NCI-H1092 (cell line): ENCODE data around the gene FMNL2.
"Not testable (repeated sequence)": the region's sequence is repeated elsewhere in the genome, so short reads cannot be mapped to it uniquely, and the experiment has no call there.

Source experiments
- DNase-seq: peaks from one replicate; lab custom pipeline; 2025; lab: John Stamatoyannopoulos, UW

The FMNL2 gene

DNA sequence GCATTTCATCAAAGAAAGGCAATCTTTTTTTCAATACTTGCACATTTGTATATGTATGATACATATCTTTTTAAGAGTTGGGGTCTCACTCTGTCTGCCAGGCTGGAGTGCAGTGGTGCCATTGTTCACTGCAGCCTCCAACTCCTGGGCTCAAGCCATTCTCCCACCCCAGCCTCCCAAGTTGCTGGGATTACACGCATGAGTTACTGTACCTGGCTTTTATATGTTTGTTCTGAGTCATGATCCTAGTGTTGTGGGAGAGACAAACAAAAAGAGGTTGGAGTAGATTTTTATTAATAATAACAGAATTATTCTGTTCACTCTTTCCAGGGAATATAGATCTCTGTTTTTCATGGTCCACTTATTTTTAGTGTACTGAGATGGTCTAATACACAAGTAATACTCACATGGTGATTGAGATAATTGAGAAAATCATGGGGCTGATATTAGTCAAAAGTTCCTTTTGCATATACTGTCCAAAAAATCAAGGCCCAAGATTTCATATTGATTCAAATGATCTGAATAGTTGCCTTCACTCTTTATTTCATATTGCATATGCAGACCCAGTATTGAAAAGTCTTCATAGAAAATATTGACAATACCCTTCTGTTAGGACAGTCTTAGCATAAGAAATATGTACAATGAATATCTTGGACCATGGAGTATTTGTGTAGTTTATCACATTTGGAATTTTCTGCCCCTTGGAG lies 138.3 kb downstream of the FMNL2 start:
- no peak for DNase-seq

GRCh38 chr2:152474523-152474922 lies 139.5 kb downstream of the FMNL2 start:
- DNase-seq: not testable (repeated sequence)

- DNase-seq: no peak
Measured at GRCh38 chr2:152475982-152476381, 141.0 kb downstream of the FMNL2 start.

DNA sequence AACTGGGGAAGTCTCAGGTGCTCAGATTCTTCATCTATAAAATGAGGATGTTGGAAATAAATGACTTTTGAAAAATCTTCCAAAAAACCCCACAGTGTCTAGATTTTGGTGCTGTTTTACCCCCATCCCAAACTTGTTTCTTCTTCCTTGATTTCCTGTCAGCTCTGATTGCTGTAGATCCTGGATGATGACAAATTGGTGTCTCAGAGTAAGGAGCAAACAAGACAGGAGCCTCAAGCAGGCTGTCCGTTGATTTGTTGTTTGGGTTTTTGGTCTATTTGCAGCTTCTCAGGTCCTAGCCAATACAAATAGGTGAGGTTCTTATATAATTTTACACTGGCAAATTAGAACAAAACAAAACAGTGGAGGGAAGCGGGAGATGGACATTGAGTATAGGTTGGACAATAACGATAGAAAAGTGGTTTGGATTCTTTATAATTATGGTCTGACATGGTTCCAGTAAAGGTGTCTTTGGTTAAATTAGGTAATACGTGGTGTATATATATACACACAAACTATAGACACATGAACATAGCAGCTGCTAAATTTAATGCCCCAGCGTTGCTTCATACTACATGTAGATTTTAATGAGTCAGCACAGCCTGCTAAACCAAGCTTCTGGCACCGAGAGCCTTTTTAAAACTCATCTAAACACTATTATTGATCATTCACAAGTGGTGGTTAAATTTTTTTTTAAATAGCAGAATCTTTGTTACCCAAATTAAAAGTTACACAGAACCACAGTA lies 142.5 kb downstream of the FMNL2 start:
- no peak for DNase-seq

- DNase-seq: no peak
Measured at GRCh38 chr2:152479282-152479681, 144.3 kb downstream of the FMNL2 start.

DNA sequence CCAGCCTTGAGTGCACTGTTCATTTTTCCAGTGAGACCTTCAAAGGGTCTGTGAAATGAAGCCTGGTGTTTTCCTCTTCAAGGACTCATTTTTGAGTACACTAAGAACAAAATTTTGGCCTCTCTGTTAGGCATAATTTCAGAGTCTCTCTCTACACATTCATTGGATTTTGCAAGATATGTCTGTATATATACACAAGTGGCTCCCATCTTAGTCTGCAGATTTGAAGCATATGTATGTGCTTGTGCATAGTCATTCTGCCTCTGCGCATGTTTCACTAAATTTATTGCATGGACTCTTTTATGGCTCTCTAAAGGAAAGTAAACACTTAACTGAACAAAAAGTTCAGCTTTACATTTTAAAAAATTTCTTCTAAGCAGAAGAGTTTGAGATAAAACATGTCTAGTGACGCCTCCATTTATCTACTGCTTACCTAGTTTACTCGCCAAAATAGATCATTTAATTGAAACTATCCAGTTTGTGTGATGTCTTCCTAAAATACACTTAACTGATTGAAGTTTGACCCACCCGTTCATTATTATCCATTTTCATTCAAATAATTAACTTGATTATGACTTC lies 145.9 kb downstream of the FMNL2 start:
- DNase-seq: no peak

DNA sequence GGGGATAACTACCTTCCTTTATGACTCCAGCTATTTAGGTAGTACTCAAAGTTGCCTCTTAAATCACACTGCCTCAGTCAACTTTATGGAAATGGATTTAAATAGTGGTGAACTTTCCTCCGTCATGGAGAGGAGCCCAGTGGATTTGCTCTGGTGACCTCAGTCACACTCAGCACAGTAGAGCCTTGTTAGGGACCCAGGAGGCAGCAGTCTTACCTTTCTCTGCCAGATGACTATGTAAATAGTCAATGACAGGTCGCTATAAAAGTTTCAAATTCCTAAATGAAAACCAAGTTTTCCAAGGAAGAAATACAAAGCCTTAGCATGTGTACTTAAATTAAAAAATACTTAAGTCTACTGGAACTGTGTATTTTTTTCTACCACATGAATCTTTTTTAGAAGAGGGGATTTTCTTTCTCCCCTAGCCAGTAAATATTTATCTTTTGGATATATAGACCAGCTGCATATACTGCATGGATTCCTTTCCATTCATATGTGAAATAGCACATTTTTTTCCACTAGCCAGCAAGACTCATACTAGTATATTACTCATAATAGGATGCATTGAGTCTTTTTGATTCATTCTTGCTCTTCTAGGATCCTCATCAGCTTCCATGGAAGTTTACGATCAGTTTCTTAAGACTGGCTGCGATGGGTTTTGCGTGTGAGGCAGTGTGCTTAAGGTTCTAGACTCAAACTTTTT lies 147.1 kb downstream of the FMNL2 start:
- DNase-seq: no peak

DNA sequence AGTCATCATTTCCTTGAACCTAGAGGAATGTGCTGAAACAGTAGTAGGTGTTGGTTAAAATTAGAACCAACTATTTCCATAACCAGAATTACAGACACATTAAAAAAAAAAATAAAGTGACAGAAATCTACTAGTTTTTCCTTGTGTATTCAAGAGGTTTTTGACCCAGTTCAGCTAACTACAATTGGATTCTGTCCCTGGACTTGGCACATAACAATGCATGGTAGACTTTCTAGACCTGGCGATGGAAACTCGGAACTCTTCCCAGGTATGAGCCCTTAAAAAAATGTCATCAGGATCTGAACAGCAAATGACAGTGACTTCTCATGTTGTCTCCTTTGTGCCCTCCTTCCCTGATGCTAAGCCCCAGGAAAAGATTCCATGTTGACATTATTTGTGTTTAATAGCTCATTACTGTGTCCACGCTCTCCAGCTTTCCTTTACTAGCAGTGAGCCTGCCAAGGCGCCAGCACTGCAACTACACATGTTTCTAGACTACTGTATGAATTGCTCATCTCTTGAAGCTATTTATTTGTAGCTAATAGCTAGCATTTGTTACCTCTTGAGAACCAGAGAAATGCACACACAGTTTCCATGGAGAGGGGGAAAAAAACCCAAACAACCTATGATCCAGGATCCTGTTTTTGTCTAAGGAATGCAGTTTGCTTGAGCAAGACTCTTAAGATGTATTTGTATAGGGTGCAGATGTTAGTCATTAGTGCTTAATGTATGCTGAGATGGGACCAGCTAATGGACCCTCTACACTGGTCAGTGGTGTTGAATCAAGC lies 148.5 kb downstream of the FMNL2 start:
- no peak for DNase-seq

DNA sequence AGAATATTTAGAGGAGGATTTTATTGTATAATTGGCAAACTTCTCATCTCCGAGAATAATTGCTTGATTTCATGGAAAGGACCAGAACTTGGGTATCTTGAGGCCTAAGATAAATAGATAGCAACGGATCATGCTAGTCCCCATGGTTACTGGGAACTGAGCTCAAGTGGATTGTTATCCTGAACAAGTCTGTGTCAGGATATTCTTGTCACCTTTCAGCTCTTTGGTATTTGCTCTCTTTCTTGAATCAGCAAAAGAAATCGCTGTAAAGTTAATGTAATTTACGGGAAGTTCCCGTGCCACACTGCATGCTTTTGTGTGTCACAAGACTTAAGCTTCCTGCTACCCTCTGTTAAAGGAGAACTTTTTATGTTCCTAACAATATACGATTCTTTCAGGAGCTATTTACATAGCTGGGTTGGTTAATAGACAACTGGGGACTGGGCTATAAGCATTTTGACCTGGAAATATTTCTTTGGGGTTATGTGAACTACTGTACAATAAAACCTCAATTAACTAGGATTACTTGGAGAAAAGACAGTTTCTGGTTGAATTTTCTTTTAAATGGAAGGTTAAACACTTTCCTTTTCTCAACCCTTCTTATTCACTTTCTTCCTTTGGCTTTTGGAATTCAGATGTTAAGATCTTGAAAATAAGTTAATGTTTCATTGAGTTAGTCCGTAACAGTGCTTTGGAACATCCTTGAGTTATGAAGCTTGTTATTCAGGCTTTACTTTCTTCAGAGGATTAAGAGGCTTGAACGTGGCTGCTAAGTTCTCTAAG lies 151.2 kb downstream of the FMNL2 start:
- no peak for DNase-seq

DNA sequence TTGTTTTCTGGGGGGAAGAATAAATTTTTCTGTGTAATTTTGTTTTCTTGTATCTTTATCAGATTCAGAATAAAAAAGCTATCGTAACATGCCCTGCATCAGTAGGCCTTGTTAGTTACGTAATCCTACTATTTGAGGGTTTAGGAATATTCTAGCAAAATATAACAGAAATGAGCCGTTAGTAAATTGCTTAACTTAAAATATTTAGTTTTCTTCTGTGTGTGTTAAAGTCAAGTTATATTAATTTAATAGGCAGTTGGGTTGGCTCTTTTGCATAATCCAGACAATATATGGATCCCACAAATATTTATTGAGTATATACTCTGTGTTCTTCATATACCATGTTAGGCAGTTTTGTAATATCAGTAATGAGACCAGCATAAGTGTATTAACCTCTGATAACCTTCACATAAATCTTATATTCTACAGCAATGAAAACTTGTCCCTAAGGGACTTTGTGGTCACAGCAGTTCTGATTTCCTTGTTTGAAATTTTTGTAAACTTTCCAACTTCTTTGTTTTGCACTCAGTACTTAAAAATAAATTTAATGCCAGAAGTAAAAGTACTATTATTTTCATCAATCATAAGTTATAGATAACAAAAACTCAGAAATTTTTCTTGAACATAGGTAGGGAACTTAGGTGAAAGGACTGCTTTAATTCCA lies 151.9 kb downstream of the FMNL2 start:
- DNase-seq: no peak

- no peak for DNase-seq
Measured at GRCh38 chr2:152488075-152488474, 153.1 kb downstream of the FMNL2 start.

DNA sequence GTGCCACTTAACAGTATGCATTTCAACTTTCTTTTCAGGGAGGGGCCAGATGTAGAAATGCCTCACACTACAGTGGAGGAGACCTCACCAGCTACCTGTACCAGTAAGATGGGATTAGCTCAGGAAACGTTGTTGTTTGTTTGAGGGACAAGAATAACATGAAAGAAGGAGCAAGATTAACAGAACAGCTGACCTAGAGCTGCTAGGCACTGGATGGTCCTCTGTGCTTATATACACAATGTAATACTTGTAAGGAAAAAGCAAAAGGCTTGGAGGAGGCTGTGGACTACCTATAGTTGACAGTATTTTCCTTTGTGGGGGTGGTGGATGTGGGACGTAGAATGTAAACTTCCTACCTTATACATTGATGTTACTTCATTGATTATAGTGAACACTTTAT lies 154.4 kb downstream of the FMNL2 start:
- DNase-seq: no peak

- DNase-seq: no peak
Measured at GRCh38 chr2:152490686-152491455, 155.9 kb downstream of the FMNL2 start.

DNA sequence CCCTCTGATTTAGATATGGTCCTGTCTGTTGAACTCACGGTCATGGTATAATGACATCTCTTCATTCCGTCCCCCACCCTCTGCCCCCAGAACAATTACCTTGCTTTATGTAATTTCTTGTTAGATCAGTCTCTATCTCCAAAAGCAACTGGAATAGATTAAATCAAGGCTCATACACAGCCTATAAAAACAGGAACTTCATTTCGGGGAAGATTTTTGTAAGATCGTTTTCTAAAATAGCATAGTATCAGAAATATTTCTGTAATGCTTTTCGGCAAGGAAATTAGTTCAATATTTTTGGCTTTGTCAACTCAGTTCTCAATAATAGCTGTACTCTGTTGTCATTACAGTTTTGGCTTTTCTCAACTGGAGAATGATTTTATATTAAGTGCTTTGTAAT lies 157.2 kb downstream of the FMNL2 start:
- no peak for DNase-seq

GRCh38 chr2:152492911-152493310 lies 157.9 kb downstream of the FMNL2 start:
- DNase-seq: no peak

DNA sequence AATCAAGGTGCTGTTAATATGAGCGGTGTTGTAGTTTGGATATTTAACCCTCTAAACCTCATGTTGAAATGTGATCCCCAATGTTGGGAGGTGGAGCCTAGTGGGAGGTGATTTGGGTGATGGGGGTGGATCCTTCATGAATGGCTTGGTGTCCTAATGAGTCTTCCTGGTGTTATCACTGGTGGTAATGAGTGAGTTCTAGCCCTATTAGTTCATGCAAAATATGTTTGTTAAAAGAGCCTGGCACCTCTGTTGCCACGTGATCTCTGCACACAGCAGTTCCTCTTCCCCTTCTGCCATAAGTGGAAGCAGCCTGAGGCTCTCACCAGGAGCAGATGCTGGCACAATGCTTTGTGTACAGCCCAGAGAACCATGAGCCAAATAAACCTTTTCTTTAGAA lies 158.4 kb downstream of the FMNL2 start:
- DNase-seq: no peak

DNA sequence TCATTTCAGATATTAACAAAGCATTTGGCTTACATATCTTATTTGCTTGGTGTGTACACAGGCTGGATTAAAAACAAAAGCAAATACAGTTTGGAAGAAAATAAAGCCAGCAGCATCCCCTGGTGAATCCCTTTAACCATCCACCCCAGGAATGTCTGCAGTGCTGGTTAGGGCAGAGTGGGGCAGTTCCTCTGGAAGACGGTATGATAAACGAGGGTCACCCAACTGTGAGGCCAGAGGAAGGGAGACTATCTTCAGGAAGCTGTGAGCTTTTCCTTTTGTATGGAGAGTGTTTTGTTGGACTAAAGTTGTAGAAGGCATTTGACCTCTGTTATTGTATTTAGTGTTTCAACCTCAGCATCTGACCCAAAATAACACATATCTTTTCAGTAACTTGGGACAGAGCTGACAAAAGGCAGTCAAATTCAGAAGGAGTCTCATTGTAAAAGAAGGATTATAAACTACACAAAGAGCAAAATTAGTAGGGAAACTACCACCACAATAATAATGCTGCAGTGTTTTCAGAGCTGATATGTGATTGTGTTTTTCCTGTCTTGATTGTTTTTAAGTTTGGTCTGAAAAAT lies 159.1 kb downstream of the FMNL2 start:
- no peak for DNase-seq

GRCh38 chr2:152496371-152496770 lies 161.4 kb downstream of the FMNL2 start:
- DNase-seq: no peak

GRCh38 chr2:152497481-152498052 lies 162.6 kb downstream of the FMNL2 start:
- DNase-seq: no peak
